ENCODE data around the gene STAB2. TPM values are rescaled to one million over a fixed set of nuclear protein-coding genes. Genes with fewer than 3 reads are reported as not detected.

Gene STAB2
- total and polyA plus RNA-seq, 2 of the 8 experiments (the other 6 are each of a cell fraction or from before 2014, with no cell fraction given), result not detected

DNA sequence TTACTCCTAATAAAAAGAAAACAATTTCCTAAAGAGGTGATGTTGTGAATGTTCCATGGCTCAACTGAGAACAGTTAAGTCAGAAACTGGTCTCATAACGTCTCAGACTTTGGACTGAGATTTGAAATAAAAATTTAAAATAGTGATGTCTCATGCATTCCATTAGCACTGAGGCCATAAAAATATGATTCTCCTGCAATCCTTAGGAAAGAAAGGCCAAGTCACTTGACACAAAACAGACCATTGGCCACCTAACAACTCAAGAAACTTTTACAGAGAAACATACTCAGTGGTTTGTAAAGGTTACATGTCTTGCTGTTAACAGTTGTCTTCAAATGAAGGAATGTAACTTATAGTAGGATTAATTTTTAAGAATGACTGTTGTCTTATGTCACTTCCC lies 58.1 kb downstream of the STAB2 start:
- CTCF ChIA-PET (ENCODE audit: partially characterized antibody), result interaction anchor here (2.2 kb wide), 1 partner anchor 13 kb away, joined by 10 read pairs; no protein-coding TSS in a partner anchor
- WGBS, 2 experiments (ENCODE audit: extremely low coverage in 1 of 2, insufficient coverage in 1 of 2, insufficient read length in 1 of 2, insufficient replicate concordance in 2 of 2, low coverage in 1 of 2, low lambda C conversion rate in 2 of 2, missing lambda C conversion rate in 1 of 2), result 86% methylated on average over 1 of the region's 1 CpG; no CpG with 5 or more reads in 1 of the 2 experiments
- H3K27ac ChIP-seq (ENCODE audit: low read depth, low read length), result no peak overlapping the region
- H2BK12ac ChIP-seq (ENCODE audit: low read depth, low read length), result no peak overlapping the region
- no peaks in the 10 kb centered on the region for H4K20me1 ChIP-seq (replicated peaks in 1 of 2; ENCODE audit: control insufficient read depth in 1 of 2, insufficient read depth in 2 of 2, low read length in 2 of 2)
- H3K79me1 ChIP-seq (ENCODE audit: low read depth, low read length), result no peaks in the 10 kb centered on the region
- H3K79me2 ChIP-seq (ENCODE audit: control insufficient read depth in 1 of 2, insufficient read depth in 2 of 2, low read length in 2 of 2), result no peaks in the 10 kb centered on the region
- H3K27me3 ChIP-seq (replicated peaks in 1 of 4; ENCODE audit: control insufficient read depth in 3 of 4, extremely low read depth in 1 of 4, insufficient read depth in 3 of 4, low read length in 3 of 4), result no peaks in the 10 kb centered on the region
- no peak overlapping the region for H3K56ac ChIP-seq (replicated peaks; ENCODE audit: insufficient read length, low read depth, low read length)
- no peak overlapping the region for H3K4ac ChIP-seq (replicated peaks; ENCODE audit: insufficient read length, low read depth, low read length)
- H3K23me2 ChIP-seq (ENCODE audit: low read depth, low read length), result no peaks in the 10 kb centered on the region
- no peak overlapping the region for H3K18ac ChIP-seq (ENCODE audit: extremely low read depth, low read length)
- no peak overlapping the region for H3K4me3 ChIP-seq (ENCODE audit: extremely low read depth in 1 of 4, insufficient read depth in 2 of 4, low read depth in 3 of 4, low read length in 4 of 4)
- no peak overlapping the region for H3K9ac ChIP-seq (replicated peaks in 1 of 4; ENCODE audit: extremely low read depth in 1 of 4, low read depth in 3 of 4, low read length in 3 of 4)
- H2BK15ac ChIP-seq (ENCODE audit: low read length), result no peak overlapping the region
- no peak overlapping the region for H2AK5ac ChIP-seq (ENCODE audit: low read depth, low read length)
- H2AFZ ChIP-seq (ENCODE audit: low read length), result no peak overlapping the region
- H4K5ac ChIP-seq (ENCODE audit: insufficient read length, low read depth, low read length), result no peak overlapping the region
- H3K9me3 ChIP-seq (ENCODE audit: insufficient read depth in 2 of 2, low read depth in 1 of 2, low read length in 1 of 2), result peaks cover 0 to 5% of the 10 kb centered on the region in 2 experiments; a peak in 1 of 4 replicates
- POLR2A ChIA-PET (ENCODE audit: partially characterized antibody), result no interaction called here
- H3K14ac ChIP-seq (ENCODE audit: insufficient read length), result no peak overlapping the region
- FAIRE-seq, result no peak
- no peak overlapping the region for H3K23ac ChIP-seq (ENCODE audit: insufficient read length)
- H2BK120ac ChIP-seq (replicated peaks; ENCODE audit: low read depth, low read length), result no peak overlapping the region
- no peaks in the 10 kb centered on the region for H3K4me1 ChIP-seq (replicated peaks in 1 of 4; ENCODE audit: control insufficient read depth in 3 of 4, insufficient read depth in 4 of 4, low read length in 3 of 4)
- H3K36me3 ChIP-seq (ENCODE audit: control insufficient read depth in 2 of 4, insufficient read depth in 4 of 4, low read length in 3 of 4), result no peaks in the 10 kb centered on the region
- no peak overlapping the region for H3K4me2 ChIP-seq (ENCODE audit: insufficient read depth in 1 of 2, low read depth in 2 of 2, low read length in 2 of 2)
- H2BK20ac ChIP-seq (ENCODE audit: low read length), result no peak overlapping the region
- H2BK5ac ChIP-seq (ENCODE audit: low read depth, low read length), result no peak overlapping the region
- no peak for DNase-seq (ENCODE audit: low read depth in 1 of 2, low spot score in 2 of 2)
- H4K8ac ChIP-seq (ENCODE audit: extremely low read depth, insufficient read depth, low read length), result no peak overlapping the region
- H4K91ac ChIP-seq (replicated peaks; ENCODE audit: insufficient read length, low read length), result no peak overlapping the region
